Measurements from ENCODE around the gene DIPK1A.

GRCh38 chr1:92876351-92876750 lies 84.9 kb downstream of the DIPK1A start:
- TF ChIP-seq CTCF (IDR thresholded peaks at IDR 0.05) (no peak), REST (IDR thresholded peaks at IDR 0.05; ENCODE audit: insufficient read depth in 1 of 2, low read depth in 2 of 2, low read length in 1 of 2) (no peak), SIN3A (IDR thresholded peaks at IDR 0.05; ENCODE audit: borderline replicate concordance, insufficient read depth, low read depth, low read length) (no peak), POLR2AphosphoS5 (IDR thresholded peaks at IDR 0.05; ENCODE audit: low read depth, low read length) (no peak), TCF7L2 (IDR thresholded peaks at IDR 0.05; ENCODE audit: low read depth, low read length) (no peak)

Measured in Panc1 (cell line).